Right lobe of liver (tissue), 6 donors: Measurements from ENCODE around the gene PSMD12. TPM values are rescaled to one million over a fixed set of nuclear protein-coding genes. Genes with fewer than 3 reads are reported as not detected.

Source experiments
- ATAC-seq, 4 donors: fragments of 200-7000 bp; cut with Tn5 transposase; one replicate each; pipeline ENCODE4 v1.9.1; 2020; ENCODE audit warnings: mild to moderate bottlenecking in 4 of 4, moderate library complexity in 4 of 4
- DNase-seq, 3 donors: peaks; one replicate each; pipeline ENCODE4 v3.0.0-alpha.2; 2020
- H3K27ac ChIP-seq, 3 donors: fragments of 200-600 bp; one replicate each; pipeline ENCODE4 v1.8.0; 2022
- H3K27me3 ChIP-seq, 2 donors: fragments of 200-600 bp; one replicate each; pipeline ENCODE4 v1.8.0; 2022
- H3K36me3 ChIP-seq, 4 donors: fragments of 200-600 bp; sonication (generic) in 1 of 4; one replicate each; pipeline versions ENCODE4 v1.5.1 to v1.8.0; 2017 to 2022; ENCODE audit warnings: control low read depth in 1 of 4
- H3K4me1 ChIP-seq, 4 donors: fragments of 200-600 bp; sonication (generic) in 1 of 4; one replicate each; pipeline versions ENCODE4 v1.5.1 to v1.8.0; 2017 to 2022; ENCODE audit warnings: control low read depth in 1 of 4
- H3K4me3 ChIP-seq, 3 donors: fragments of 200-600 bp; one replicate each; pipeline ENCODE4 v1.8.0; 2022
- H3K9me3 ChIP-seq, 4 donors: fragments of 200-600 bp; sonication (generic) in 1 of 4; one replicate each; pipeline versions ENCODE4 v1.5.1 to v1.8.0; 2017 to 2022; ENCODE audit warnings: control low read depth in 1 of 4
- CTCF ChIP-seq, 4 donors: fragments of 200-600 bp in 3 of 4; fragments of 450-650 bp in 1 of 4; IDR thresholded peaks; one replicate each; pipeline versions ENCODE4 v1.5.1 to v1.8.0; 2016 to 2022; ENCODE audit warnings: antibody characterized with exemption in 4 of 4, mild to moderate bottlenecking in 2 of 4
- POLR2A ChIP-seq: fragments of 450-650 bp; IDR thresholded peaks from one replicate; pipeline ENCODE4 v1.6.1; 2017; ENCODE audit warnings: antibody characterized with exemption, mild to moderate bottlenecking
- WGBS: methylation state at CpG from one replicate; pipeline ENCODE4 v1.1.6; 2018; ENCODE audit warnings: low coverage, low lambda C conversion rate; ENCODE audit not compliant: insufficient coverage; ENCODE audit errors: missing lambda C conversion rate; 5-methylcytosine and 5-hydroxymethylcytosine counted together
- intact Hi-C, 2 donors: fragments of 100-400 bp; cut with DNase I; formaldehyde crosslinking; loops; one replicate each; pipeline versions ENCODE4 v1.11.2 to v1.14.1; 2022
- total RNA-seq, 6 experiments: library from RNA; depleted of rRNA in 2 of 6; stranded (reverse); fragments of >200 nt in 2 of 6; fragmentation: NEBNext Ultra II Directional in 3 of 6; extraction: Animal tissue kit (Norgen Biotek cat#: 25700) in 3 of 6; gene quantifications; one replicate each; pipeline versions ENCODE4 v1.1.0 to v1.2.4, GENCODE V29; 2016 to 2023
- donor health status: DM: no; HTN: yes; CAD: no.
- donor health status: DM: no; HTN: no; CAD: no.
- donor health status: DM: no; HTN: no; CAD: no.
- donor health status: DM: no; HTN: yes; CAD: no.
- donor health status: DM: no; HTN: yes; CAD: no.

Gene PSMD12
- total RNA-seq, 6 experiments from 2014 or later = 27.3 to 40.1 (median 31.1) TPM

GRCh38 chr17:67359960-67360791 lies 6.2 kb downstream of the PSMD12 start:
- no peak for TF ChIP-seq POLR2A
- peak in 2 of 4 donors; percentile 11 to 17 for TF ChIP-seq CTCF (IDR thresholded peaks at IDR 0.05)
- intact Hi-C loops = no loop called here
- peaks cover 0 to 43% (median 13%) of the 10 kb centered on the region in 4 donors for H3K36me3 ChIP-seq
- ATAC-seq (peak in 2 of 4 donors; percentile 33), DNase-seq (no peak)
- no peak overlapping the region for H3K4me3 ChIP-seq
- H3K4me1 ChIP-seq = peaks cover 0 to 40% (median 14%) of the 10 kb centered on the region in 4 donors
- no peaks in the 10 kb centered on the region for H3K9me3 ChIP-seq
- H3K27me3 ChIP-seq = no peaks in the 10 kb centered on the region
- WGBS = 50% methylated on average over 8 of the region's 8 CpGs
- H3K27ac ChIP-seq = no peak overlapping the region

- Histone ChIP-seq H3K36me3 (peaks cover 0 to 59% (median 20%) of the 10 kb centered on the region in 4 donors), H3K4me3 (no peak overlapping the region), H3K27me3 (no peaks in the 10 kb centered on the region), H3K9me3 (no peaks in the 10 kb centered on the region), H3K27ac (no peak overlapping the region), H3K4me1 (peaks cover 0 to 29% (median 8%) of the 10 kb centered on the region in 4 donors)
- DNase-seq (no peak), ATAC-seq (no peak)
- 66% methylated on average over 2 of the region's 2 CpGs for WGBS
- intact Hi-C loops = no loop called here
- TF ChIP-seq CTCF (IDR thresholded peaks at IDR 0.05) (no peak), POLR2A (no peak)
Observed at GRCh38 chr17:67358612-67359011, 7.8 kb downstream of the PSMD12 start.

- H3K27ac ChIP-seq = no peak overlapping the region
- no peaks in the 10 kb centered on the region for H3K4me1 ChIP-seq
- ATAC-seq = peak in 3 of 4 donors; percentile 29 to 65 (median 37)
- TF ChIP-seq CTCF (IDR thresholded peaks at IDR 0.05) (no peak), POLR2A (no peak)
- peaks cover 0 to 82% (median 28%) of the 10 kb centered on the region in 4 donors for H3K36me3 ChIP-seq
- intact Hi-C loops = no loop called here
- H3K9me3 ChIP-seq = no peaks in the 10 kb centered on the region
- no peak overlapping the region for H3K4me3 ChIP-seq
- WGBS = 82% methylated on average over 8 of the region's 8 CpGs
- no peaks in the 10 kb centered on the region for H3K27me3 ChIP-seq
- no peak for DNase-seq
Observed at GRCh38 chr17:67353929-67354574, 12.3 kb downstream of the PSMD12 start.

- Histone ChIP-seq H3K4me1 (no peaks in the 10 kb centered on the region), H3K4me3 (no peak overlapping the region), H3K27ac (no peak overlapping the region), H3K27me3 (no peaks in the 10 kb centered on the region), H3K36me3 (peaks cover 0 to 91% (median 32%) of the 10 kb centered on the region in 4 donors), H3K9me3 (no peaks in the 10 kb centered on the region)
- TF ChIP-seq CTCF (IDR thresholded peaks at IDR 0.05) = no peak
- TF ChIP-seq POLR2A = no peak
- 84% methylated on average over 9 of the region's 10 CpGs for WGBS
- ATAC-seq (peak in 1 of 4 donors; percentile 19), DNase-seq (no peak)
- intact Hi-C loops = no loop called here
Observed at GRCh38 chr17:67353161-67353560, 13.2 kb downstream of the PSMD12 start.
